Naive thymus-derived CD8-positive, alpha-beta T cell (primary cell): ENCODE measurements around the gene DCST1. TPM values are rescaled to one million over a fixed set of nuclear protein-coding genes. Genes with fewer than 3 reads are reported as not detected.
A peak's percentile ranks its signal among the peaks of the same experiment; 100 is the strongest.
"Not testable (repeated sequence)": the region's sequence is repeated elsewhere in the genome, so short reads cannot be mapped to it uniquely, and the experiment has no call there.

Experiments used
- ATAC-seq, 2 donors: fragments of 150-1000 bp; cut with Tn5 transposase in 1 of 2; sonication (Bioruptor Pico), chemical (Tn5 transposase) in 1 of 2; 1 replicate in 1 of 2; 2 replicates in 1 of 2; pipeline ENCODE4 v1.10.0; 2021; ENCODE audit warnings: mild to moderate bottlenecking in 2 of 2, moderate library complexity in 2 of 2
- POLR2A ChIA-PET: fragments of 350-600 bp; sonication (Branson Sonifier 250); formaldehyde crosslinking; loops from one replicate; lab custom pipeline; 2021; ENCODE audit warnings: antibody characterized with exemption; lab: Charles Lee
- DNase-seq, 10 donors: peaks; one replicate each; pipeline versions ENCODE4 v3.0.0 to v3.0.0-alpha.2; 2020 to 2022
- H3K27ac Mint-ChIP-seq, 10 donors: one replicate each; pipeline ENCODE4 v1.8.0; 2020 to 2022; ENCODE audit warnings: mild to moderate bottlenecking in 10 of 10, mixed read lengths in 10 of 10, moderate library complexity in 4 of 10, inconsistent platforms in 1 of 10
- H3K27me3 Mint-ChIP-seq, 5 donors: one replicate each; pipeline ENCODE4 v1.8.0; 2021 to 2022; ENCODE audit warnings: mixed read lengths in 5 of 5
- H3K36me3 Mint-ChIP-seq, 3 donors: one replicate each; pipeline ENCODE4 v1.8.0; 2020 to 2022; ENCODE audit warnings: mixed read lengths in 3 of 3, mild to moderate bottlenecking in 2 of 3, inconsistent platforms in 1 of 3
- H3K4me1 Mint-ChIP-seq, 4 donors: one replicate each; pipeline ENCODE4 v1.8.0; 2021 to 2022; ENCODE audit warnings: mixed read lengths in 4 of 4
- H3K4me3 Mint-ChIP-seq, 10 donors: one replicate each; pipeline ENCODE4 v1.8.0; 2020 to 2022; ENCODE audit warnings: mild to moderate bottlenecking in 10 of 10, mixed read lengths in 10 of 10, moderate library complexity in 6 of 10, inconsistent platforms in 1 of 10
- H3K9me3 Mint-ChIP-seq, 9 donors: one replicate each; pipeline ENCODE4 v1.8.0; 2020 to 2022; ENCODE audit warnings: mixed read lengths in 9 of 9, mild to moderate bottlenecking in 3 of 9, inconsistent platforms in 1 of 9, moderate library complexity in 1 of 9
- polyA plus RNA-seq, 3 donors: library from polyadenylated mRNA; unstranded; fragments of 300-500 nt; fragmentation: Illumina TruSeq; gene quantifications; one replicate each; pipeline ENCODE4 v1.2.3, GENCODE V29; 2021
- total RNA-seq, 8 experiments: library from RNA in 2 of 8; stranded (reverse) in 2 of 8; gene quantifications; one replicate each; pipeline ENCODE4 v1.2.3 and lab custom pipeline; 2021 to 2026

Gene DCST1
- total and polyA plus RNA-seq, 5 experiments from 2014 or later, result not detected

GRCh38 chr1:154994591-154994990, 39.0 kb upstream of the DCST1 start:
- H3K9me3 Mint-ChIP-seq, result no peaks in the 10 kb centered on the region
- ATAC-seq, result no peak
- H3K4me3 Mint-ChIP-seq, result no peak overlapping the region
- peak overlapping the region in 1 of 10 donors; percentile 48 for H3K27ac Mint-ChIP-seq
- no peak for DNase-seq
- H3K36me3 Mint-ChIP-seq, result peaks cover 0 to 12% (median 3%) of the 10 kb centered on the region in 3 donors
- H3K27me3 Mint-ChIP-seq, result peaks cover 0 to 12% (median 0%) of the 10 kb centered on the region in 5 donors
- POLR2A ChIA-PET, result interaction anchor here (0.7 to 3.1 kb wide), 7 partner anchors 8 to 132 kb away, joined by 3 to 25 read pairs (median 3); partner anchors contain the start of genes FLAD1 and PYGO2
- H3K4me1 Mint-ChIP-seq, result peaks cover 11 to 30% (median 27%) of the 10 kb centered on the region in 4 donors

- H3K27ac Mint-ChIP-seq, result peak overlapping the region in 1 of 10 donors; percentile 4
- not testable (repeated sequence) for H3K4me3 Mint-ChIP-seq, H3K36me3 Mint-ChIP-seq, ATAC-seq, H3K9me3 Mint-ChIP-seq, DNase-seq
- peaks cover 13 to 33% (median 29%) of the 10 kb centered on the region in 4 donors for H3K4me1 Mint-ChIP-seq
- POLR2A ChIA-PET, result interaction anchor here (0.6 to 2.4 kb wide), 7 partner anchors 12 to 715 kb away, joined by 3 to 8 read pairs (median 5); partner anchors contain the start of genes FLAD1 and PYGO2
- H3K27me3 Mint-ChIP-seq, result peaks cover 0 to 12% (median 0%) of the 10 kb centered on the region in 5 donors
These were observed 38.2 kb upstream of the DCST1 start for GRCh38 chr1:154995301-154995983.

- peaks cover 0 to 12% (median 0%) of the 10 kb centered on the region in 5 donors for H3K27me3 Mint-ChIP-seq
- no peaks in the 10 kb centered on the region for H3K9me3 Mint-ChIP-seq
- POLR2A ChIA-PET, result interaction anchor here (0.5 to 2.4 kb wide), 6 partner anchors 14 to 504 kb away, joined by 3 to 8 read pairs (median 4); partner anchors contain the start of genes FLAD1 and PYGO2
- peaks cover 0 to 2% (median 0%) of the 10 kb centered on the region in 3 donors for H3K36me3 Mint-ChIP-seq
- ATAC-seq, result no peak
- H3K4me1 Mint-ChIP-seq, result peaks cover 13 to 38% (median 30%) of the 10 kb centered on the region in 4 donors
- H3K4me3 Mint-ChIP-seq, result peak overlapping the region in 5 of 10 donors; percentile 8 to 37 (median 26)
- no peak for DNase-seq
- peak overlapping the region in 1 of 10 donors; percentile 11 for H3K27ac Mint-ChIP-seq
These were observed 36.5 kb upstream of the DCST1 start for GRCh38 chr1:154996966-154997701.

- POLR2A ChIA-PET, result interaction anchor here (0.6 to 4.2 kb wide), 10 partner anchors 8 to 70 kb away, joined by 3 to 29 read pairs (median 12); partner anchors contain the start of genes CKS1B, FLAD1, PBXIP1 and PMVK
- peaks cover 0 to 12% (median 0%) of the 10 kb centered on the region in 5 donors for H3K27me3 Mint-ChIP-seq
- H3K36me3 Mint-ChIP-seq, result no peaks in the 10 kb centered on the region
- DNase-seq, result no peak
- peak overlapping the region in 7 of 10 donors; percentile 30 to 91 (median 39) for H3K4me3 Mint-ChIP-seq
- ATAC-seq, result no peak
- H3K27ac Mint-ChIP-seq, result peak overlapping the region in 1 of 10 donors; percentile 89
- peaks cover 16 to 47% (median 32%) of the 10 kb centered on the region in 4 donors for H3K4me1 Mint-ChIP-seq
- H3K9me3 Mint-ChIP-seq, result no peaks in the 10 kb centered on the region
These were observed 35.3 kb upstream of the DCST1 start for GRCh38 chr1:154998201-154998780.

- H3K4me3 Mint-ChIP-seq, result peak overlapping the region; percentile 70 to 92 (median 86)
- peak in 9 of 10 donors; percentile 43 to 79 (median 55) for DNase-seq
- no peaks in the 10 kb centered on the region for H3K36me3 Mint-ChIP-seq
- H3K4me1 Mint-ChIP-seq, result peaks cover 20 to 54% (median 37%) of the 10 kb centered on the region in 4 donors
- no peaks in the 10 kb centered on the region for H3K9me3 Mint-ChIP-seq
- peak overlapping the region in 9 of 10 donors; percentile 27 to 89 (median 75) for H3K27ac Mint-ChIP-seq
- POLR2A ChIA-PET, result interaction anchor here (0.6 to 4.2 kb wide), 15 partner anchors 9 to 779 kb away, joined by 3 to 29 read pairs (median 6); partner anchors contain the start of genes CKS1B, FLAD1, PBXIP1 and PMVK
- ATAC-seq, result peak; percentile 18 to 22
- peaks cover 0 to 12% (median 0%) of the 10 kb centered on the region in 5 donors for H3K27me3 Mint-ChIP-seq
These were observed 34.6 kb upstream of the DCST1 start for GRCh38 chr1:154998818-154999570.

- no peaks in the 10 kb centered on the region for H3K36me3 Mint-ChIP-seq
- H3K4me1 Mint-ChIP-seq, result peaks cover 24 to 62% (median 44%) of the 10 kb centered on the region in 4 donors
- peak overlapping the region; percentile 77 to 92 (median 88) for H3K4me3 Mint-ChIP-seq
- ATAC-seq (peak; percentile 0 to 2), DNase-seq (peak in 4 of 10 donors; percentile 37 to 48 (median 42))
- H3K27me3 Mint-ChIP-seq, result peaks cover 0 to 12% (median 0%) of the 10 kb centered on the region in 5 donors
- POLR2A ChIA-PET, result interaction anchor here (1.0 to 4.2 kb wide), 15 partner anchors 8 to 779 kb away, joined by 3 to 29 read pairs (median 7); partner anchors contain the start of genes CKS1B, FLAD1, PBXIP1 and PMVK
- H3K27ac Mint-ChIP-seq, result peak overlapping the region; percentile 79 to 91 (median 85)
- no peaks in the 10 kb centered on the region for H3K9me3 Mint-ChIP-seq
These were observed 33.8 kb upstream of the DCST1 start for GRCh38 chr1:154999571-155000410.

GRCh38 chr1:155000411-155000725, 33.3 kb upstream of the DCST1 start:
- peaks cover 24 to 65% (median 47%) of the 10 kb centered on the region in 4 donors for H3K4me1 Mint-ChIP-seq
- H3K27me3 Mint-ChIP-seq, result peaks cover 0 to 12% (median 0%) of the 10 kb centered on the region in 5 donors
- POLR2A ChIA-PET, result interaction anchor here (1.1 to 4.2 kb wide), 10 partner anchors 10 to 780 kb away, joined by 3 to 29 read pairs (median 12); partner anchors contain the start of genes CKS1B, FLAD1, PBXIP1 and PYGO2
- no peak for ATAC-seq
- peak overlapping the region; percentile 13 to 91 (median 81) for H3K27ac Mint-ChIP-seq
- peak overlapping the region; percentile 82 to 92 (median 88) for H3K4me3 Mint-ChIP-seq
- no peaks in the 10 kb centered on the region for H3K36me3 Mint-ChIP-seq
- DNase-seq, result no peak
- no peaks in the 10 kb centered on the region for H3K9me3 Mint-ChIP-seq

GRCh38 chr1:155000726-155001424, 32.7 kb upstream of the DCST1 start:
- POLR2A ChIA-PET, result interaction anchor here (0.7 to 4.2 kb wide), 16 partner anchors 8 to 781 kb away, joined by 3 to 29 read pairs (median 5); partner anchors contain the start of genes CKS1B, FLAD1, LENEP and PBXIP1
- H3K9me3 Mint-ChIP-seq, result no peaks in the 10 kb centered on the region
- peak; percentile 34 to 41 for ATAC-seq
- H3K4me1 Mint-ChIP-seq, result peaks cover 25 to 70% (median 50%) of the 10 kb centered on the region in 4 donors
- peak; percentile 38 to 79 (median 62) for DNase-seq
- H3K36me3 Mint-ChIP-seq, result no peaks in the 10 kb centered on the region
- H3K27ac Mint-ChIP-seq, result peak overlapping the region; percentile 66 to 94 (median 87)
- H3K27me3 Mint-ChIP-seq, result peaks cover 0 to 12% (median 0%) of the 10 kb centered on the region in 5 donors
- H3K4me3 Mint-ChIP-seq, result peak overlapping the region; percentile 82 to 94 (median 90)

- Mint-ChIP-seq H3K4me3 (peak overlapping the region; percentile 82 to 94 (median 90)), H3K36me3 (no peaks in the 10 kb centered on the region), H3K27ac (peak overlapping the region in 9 of 10 donors; percentile 66 to 94 (median 87)), H3K4me1 (peaks cover 29 to 74% (median 52%) of the 10 kb centered on the region in 4 donors), H3K9me3 (no peaks in the 10 kb centered on the region), H3K27me3 (peaks cover 0 to 7% (median 0%) of the 10 kb centered on the region in 5 donors)
- peak in 2 of 10 donors; percentile 58 to 66 for DNase-seq
- no peak for ATAC-seq
- POLR2A ChIA-PET, result interaction anchor here (0.7 to 4.2 kb wide), 9 partner anchors 8 to 65 kb away, joined by 3 to 29 read pairs (median 5); partner anchors contain the start of genes CKS1B, LENEP, PBXIP1 and PMVK
These were observed 32.3 kb upstream of the DCST1 start for GRCh38 chr1:155001425-155001674.
